Liver (tissue), 9 donors: ENCODE data around the gene TLX3. TPM values are rescaled to one million over a fixed set of nuclear protein-coding genes. Genes with fewer than 3 reads are reported as not detected.

Experiments
- DNase-seq: peaks from one replicate; pipeline ENCODE4 v3.0.0-alpha.2; 2017; ENCODE audit warnings: low spot score
- H3K27ac ChIP-seq, 2 donors: one replicate each; pipeline ENCODE4 v1.7.0; 2013; ENCODE audit warnings: inconsistent platforms in 2 of 2, low read length in 2 of 2, control low read depth in 1 of 2, low read depth in 1 of 2, mild to moderate bottlenecking in 1 of 2
- H3K27me3 ChIP-seq, 4 donors: one replicate each; pipeline versions ENCODE4 v1.6.1 to v1.7.0; 2013; ENCODE audit warnings: low read length in 3 of 4, inconsistent platforms in 1 of 4, mild to moderate bottlenecking in 1 of 4, moderate library complexity in 1 of 4; ENCODE audit not compliant: control insufficient read depth in 4 of 4, insufficient read depth in 4 of 4
- H3K36me3 ChIP-seq, 4 donors: one replicate each; pipeline versions ENCODE4 v1.6.1 to v1.7.0; 2013; ENCODE audit warnings: low read length in 3 of 4, mild to moderate bottlenecking in 3 of 4, low read depth in 1 of 4, moderate library complexity in 1 of 4; ENCODE audit not compliant: control insufficient read depth in 4 of 4, insufficient read depth in 3 of 4
- H3K4me1 ChIP-seq, 4 donors: one replicate each; pipeline versions ENCODE4 v1.6.1 to v1.7.0; 2013; ENCODE audit warnings: low read length in 3 of 4, mild to moderate bottlenecking in 3 of 4, moderate library complexity in 1 of 4; ENCODE audit not compliant: control insufficient read depth in 4 of 4, insufficient read depth in 4 of 4
- H3K4me3 ChIP-seq, 3 donors: one replicate each; pipeline versions ENCODE4 v1.6.1 to v1.7.0; 2013; ENCODE audit warnings: low read length in 3 of 3, control low read depth in 1 of 3, low read depth in 1 of 3, mild to moderate bottlenecking in 1 of 3
- H3K9ac ChIP-seq, 2 donors: one replicate each; pipeline ENCODE4 v1.7.0; 2013; ENCODE audit warnings: low read length in 2 of 2, mild to moderate bottlenecking in 2 of 2, moderate library complexity in 2 of 2, control low read depth in 1 of 2, low read depth in 1 of 2
- H3K9me3 ChIP-seq, 4 donors: one replicate each; pipeline versions ENCODE4 v1.6.1 to v1.7.0; 2013; ENCODE audit warnings: low read length in 3 of 4; ENCODE audit not compliant: control insufficient read depth in 4 of 4
- EGR1 ChIP-seq, 2 donors: IDR thresholded peaks; 2 replicates each; pipeline ENCODE4 v1.6.1; 2016 to 2018; ENCODE audit warnings: antibody characterized with exemption in 2 of 2, low read depth in 2 of 2
- FOXA1 ChIP-seq: IDR thresholded peaks from 2 replicates; pipeline ENCODE4 v1.6.1; 2016; ENCODE audit warnings: antibody characterized with exemption
- FOXA2 ChIP-seq: IDR thresholded peaks from 2 replicates; pipeline ENCODE4 v1.6.1; 2016; ENCODE audit warnings: antibody characterized with exemption
- GABPA ChIP-seq, 2 donors: IDR thresholded peaks in 1 of 2; conservative IDR thresholded peaks in 1 of 2; 2 replicates each; pipeline ENCODE4 v1.6.1; 2016; ENCODE audit warnings: antibody characterized with exemption in 2 of 2, mild to moderate bottlenecking in 1 of 2, moderate library complexity in 1 of 2
- HNF4A ChIP-seq, 2 donors: conservative IDR thresholded peaks; 2 replicates each; pipeline ENCODE4 v1.6.1; 2016; ENCODE audit warnings: antibody characterized with exemption in 2 of 2, mild to moderate bottlenecking in 2 of 2
- HNF4G ChIP-seq: IDR thresholded peaks from 2 replicates; pipeline ENCODE4 v1.6.1; 2016; ENCODE audit warnings: antibody characterized with exemption
- JUND ChIP-seq, 2 donors: IDR thresholded peaks; 2 replicates each; pipeline ENCODE4 v1.6.1; 2016; ENCODE audit warnings: antibody characterized with exemption in 2 of 2
- NR2F2 ChIP-seq: IDR thresholded peaks from 2 replicates; pipeline ENCODE4 v1.6.1; 2016; ENCODE audit warnings: antibody characterized with exemption
- RAD21 ChIP-seq, 2 donors: IDR thresholded peaks; 2 replicates each; pipeline ENCODE4 v1.6.1; 2016; ENCODE audit warnings: antibody characterized with exemption in 2 of 2, mild to moderate bottlenecking in 2 of 2
- RXRA ChIP-seq, 2 donors: IDR thresholded peaks; 2 replicates each; pipeline ENCODE4 v1.6.1; 2017 to 2018; ENCODE audit warnings: antibody characterized with exemption in 2 of 2, mild to moderate bottlenecking in 1 of 2
- SP1 ChIP-seq: IDR thresholded peaks from 2 replicates; pipeline ENCODE4 v1.6.1; 2018; ENCODE audit warnings: antibody characterized with exemption, mild to moderate bottlenecking
- TAF1 ChIP-seq: conservative IDR thresholded peaks from 2 replicates; pipeline ENCODE4 v1.6.1; 2016; ENCODE audit warnings: antibody characterized with exemption, mild to moderate bottlenecking
- YY1 ChIP-seq: IDR thresholded peaks from 2 replicates; pipeline ENCODE4 v1.6.1; 2016; ENCODE audit warnings: antibody characterized with exemption, mild to moderate bottlenecking
- WGBS: extraction: QIAGEN DNeasy Blood & Tissue Kit; methylation state at CpG from one replicate; pipeline ENCODE4 v1.1.7; 2013; 5-methylcytosine and 5-hydroxymethylcytosine counted together
- polyA plus RNA-seq, 2 donors: library from polyadenylated mRNA; stranded (reverse) in 1 of 2; unstranded in 1 of 2; fragments of 200-250 nt in 1 of 2; fragments of >200 nt in 1 of 2; fragmentation: Nextera tagmentation in 1 of 2; extraction: Ambion mirVana in 1 of 2; gene quantifications; one replicate each; pipeline versions ENCODE4 v1.2.1 to v1.2.3, GENCODE V29; 2013 to 2015
- total RNA-seq, 2 donors: library from RNA; depleted of rRNA; stranded (reverse); fragments of >200 nt; gene quantifications; one replicate each; pipeline ENCODE4 v1.2.3, GENCODE V29; 2014
- TF ChIP-seq, protein P1 (sequence below): fragments of 150-350 bp; IDR thresholded peaks from 2 replicates; pipeline ENCODE4 v1.5.1; 2017; ENCODE audit warnings: improper control_type of control experiment, low read depth, low read length; ENCODE audit not compliant: missing input control
- TF ChIP-seq, protein P2 (sequence below): IDR thresholded peaks from 2 replicates; pipeline ENCODE4 v1.6.1; 2016; ENCODE audit warnings: antibody characterized with exemption
- TF ChIP-seq, protein P3 (sequence below): IDR thresholded peaks from 2 replicates; pipeline ENCODE4 v1.6.1; 2016; ENCODE audit warnings: antibody characterized with exemption
- TF ChIP-seq, protein P4 (sequence below): IDR thresholded peaks from 2 replicates; pipeline ENCODE4 v1.6.1; 2016; ENCODE audit warnings: antibody characterized with exemption
- TF ChIP-seq, protein P5 (sequence below): IDR thresholded peaks from 2 replicates; pipeline ENCODE4 v1.6.1; 2016; ENCODE audit warnings: antibody characterized with exemption, mild to moderate bottlenecking
- donor health status: healthy.
- donor health status: healthy.
- donor health status: healthy.
- donor health status: healthy.
- donor health status: healthy.

TLX3 gene
- total and polyA plus RNA-seq, 4 donors, result not detected

DNA sequence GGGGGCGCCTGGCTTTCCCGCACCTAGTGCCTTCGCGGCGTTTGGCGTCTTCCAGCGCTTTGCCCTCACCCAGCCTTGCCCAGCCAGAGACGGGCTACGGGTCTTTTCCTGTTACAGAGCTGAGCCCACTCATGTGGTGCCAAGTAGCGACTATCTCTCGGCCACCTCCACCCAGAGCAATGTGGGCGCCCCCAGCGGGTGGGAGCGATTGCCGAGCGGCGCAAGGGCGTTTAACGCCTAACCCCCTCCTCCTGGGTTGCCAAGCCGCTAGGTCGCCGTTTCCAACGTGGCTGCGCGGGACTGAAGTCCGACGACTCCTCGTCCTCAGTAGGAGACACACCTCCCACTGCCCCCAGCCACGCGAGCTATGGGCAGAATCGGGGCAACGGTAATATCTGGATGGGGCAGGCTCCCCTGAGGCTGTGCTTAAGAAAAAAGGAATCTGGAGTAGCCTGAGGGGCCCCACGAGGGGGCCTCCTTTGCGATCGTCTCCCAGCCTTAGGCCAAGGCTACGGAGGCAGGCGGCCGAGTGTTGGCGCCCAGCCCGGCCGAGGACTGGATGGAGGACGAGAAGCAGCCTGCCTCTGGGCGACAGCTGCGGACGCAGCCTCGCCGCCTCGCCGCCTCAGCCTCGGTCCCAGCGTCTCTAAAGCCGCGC lies 5.8 kb downstream of the TLX3 start:
- no peak overlapping the region for H3K9ac ChIP-seq
- no peak for DNase-seq
- H3K4me1 ChIP-seq, result peaks cover 18 to 60% (median 25%) of the 10 kb centered on the region in 4 donors
- peaks cover 6 to 33% (median 16%) of the 10 kb centered on the region in 4 donors for H3K27me3 ChIP-seq
- 6% methylated on average over 53 of the region's 53 CpGs for WGBS
- no peak for TF ChIP-seq RAD21 (IDR thresholded peaks at IDR 0.05)
- TF ChIP-seq, protein P1, sequence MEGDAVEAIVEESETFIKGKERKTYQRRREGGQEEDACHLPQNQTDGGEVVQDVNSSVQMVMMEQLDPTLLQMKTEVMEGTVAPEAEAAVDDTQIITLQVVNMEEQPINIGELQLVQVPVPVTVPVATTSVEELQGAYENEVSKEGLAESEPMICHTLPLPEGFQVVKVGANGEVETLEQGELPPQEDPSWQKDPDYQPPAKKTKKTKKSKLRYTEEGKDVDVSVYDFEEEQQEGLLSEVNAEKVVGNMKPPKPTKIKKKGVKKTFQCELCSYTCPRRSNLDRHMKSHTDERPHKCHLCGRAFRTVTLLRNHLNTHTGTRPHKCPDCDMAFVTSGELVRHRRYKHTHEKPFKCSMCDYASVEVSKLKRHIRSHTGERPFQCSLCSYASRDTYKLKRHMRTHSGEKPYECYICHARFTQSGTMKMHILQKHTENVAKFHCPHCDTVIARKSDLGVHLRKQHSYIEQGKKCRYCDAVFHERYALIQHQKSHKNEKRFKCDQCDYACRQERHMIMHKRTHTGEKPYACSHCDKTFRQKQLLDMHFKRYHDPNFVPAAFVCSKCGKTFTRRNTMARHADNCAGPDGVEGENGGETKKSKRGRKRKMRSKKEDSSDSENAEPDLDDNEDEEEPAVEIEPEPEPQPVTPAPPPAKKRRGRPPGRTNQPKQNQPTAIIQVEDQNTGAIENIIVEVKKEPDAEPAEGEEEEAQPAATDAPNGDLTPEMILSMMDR, result no peak
- no peak for TF ChIP-seq NR2F2
- TF ChIP-seq, protein P2, sequence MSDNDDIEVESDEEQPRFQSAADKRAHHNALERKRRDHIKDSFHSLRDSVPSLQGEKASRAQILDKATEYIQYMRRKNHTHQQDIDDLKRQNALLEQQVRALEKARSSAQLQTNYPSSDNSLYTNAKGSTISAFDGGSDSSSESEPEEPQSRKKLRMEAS, result no peak
- TF ChIP-seq, protein P3, sequence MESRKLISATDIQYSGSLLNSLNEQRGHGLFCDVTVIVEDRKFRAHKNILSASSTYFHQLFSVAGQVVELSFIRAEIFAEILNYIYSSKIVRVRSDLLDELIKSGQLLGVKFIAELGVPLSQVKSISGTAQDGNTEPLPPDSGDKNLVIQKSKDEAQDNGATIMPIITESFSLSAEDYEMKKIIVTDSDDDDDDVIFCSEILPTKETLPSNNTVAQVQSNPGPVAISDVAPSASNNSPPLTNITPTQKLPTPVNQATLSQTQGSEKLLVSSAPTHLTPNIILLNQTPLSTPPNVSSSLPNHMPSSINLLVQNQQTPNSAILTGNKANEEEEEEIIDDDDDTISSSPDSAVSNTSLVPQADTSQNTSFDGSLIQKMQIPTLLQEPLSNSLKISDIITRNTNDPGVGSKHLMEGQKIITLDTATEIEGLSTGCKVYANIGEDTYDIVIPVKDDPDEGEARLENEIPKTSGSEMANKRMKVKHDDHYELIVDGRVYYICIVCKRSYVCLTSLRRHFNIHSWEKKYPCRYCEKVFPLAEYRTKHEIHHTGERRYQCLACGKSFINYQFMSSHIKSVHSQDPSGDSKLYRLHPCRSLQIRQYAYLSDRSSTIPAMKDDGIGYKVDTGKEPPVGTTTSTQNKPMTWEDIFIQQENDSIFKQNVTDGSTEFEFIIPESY, result no peak
- no peak for TF ChIP-seq GABPA (IDR thresholded peaks at IDR 0.05 in 1 of 2, conservative IDR thresholded peaks at IDR 0.05 in 1 of 2)
- TF ChIP-seq, protein P4, sequence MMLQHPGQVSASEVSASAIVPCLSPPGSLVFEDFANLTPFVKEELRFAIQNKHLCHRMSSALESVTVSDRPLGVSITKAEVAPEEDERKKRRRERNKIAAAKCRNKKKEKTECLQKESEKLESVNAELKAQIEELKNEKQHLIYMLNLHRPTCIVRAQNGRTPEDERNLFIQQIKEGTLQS, result no peak
- no peak for TF ChIP-seq HNF4A (conservative IDR thresholded peaks at IDR 0.05)
- no peak for TF ChIP-seq SP1
- TF ChIP-seq, protein P5, sequence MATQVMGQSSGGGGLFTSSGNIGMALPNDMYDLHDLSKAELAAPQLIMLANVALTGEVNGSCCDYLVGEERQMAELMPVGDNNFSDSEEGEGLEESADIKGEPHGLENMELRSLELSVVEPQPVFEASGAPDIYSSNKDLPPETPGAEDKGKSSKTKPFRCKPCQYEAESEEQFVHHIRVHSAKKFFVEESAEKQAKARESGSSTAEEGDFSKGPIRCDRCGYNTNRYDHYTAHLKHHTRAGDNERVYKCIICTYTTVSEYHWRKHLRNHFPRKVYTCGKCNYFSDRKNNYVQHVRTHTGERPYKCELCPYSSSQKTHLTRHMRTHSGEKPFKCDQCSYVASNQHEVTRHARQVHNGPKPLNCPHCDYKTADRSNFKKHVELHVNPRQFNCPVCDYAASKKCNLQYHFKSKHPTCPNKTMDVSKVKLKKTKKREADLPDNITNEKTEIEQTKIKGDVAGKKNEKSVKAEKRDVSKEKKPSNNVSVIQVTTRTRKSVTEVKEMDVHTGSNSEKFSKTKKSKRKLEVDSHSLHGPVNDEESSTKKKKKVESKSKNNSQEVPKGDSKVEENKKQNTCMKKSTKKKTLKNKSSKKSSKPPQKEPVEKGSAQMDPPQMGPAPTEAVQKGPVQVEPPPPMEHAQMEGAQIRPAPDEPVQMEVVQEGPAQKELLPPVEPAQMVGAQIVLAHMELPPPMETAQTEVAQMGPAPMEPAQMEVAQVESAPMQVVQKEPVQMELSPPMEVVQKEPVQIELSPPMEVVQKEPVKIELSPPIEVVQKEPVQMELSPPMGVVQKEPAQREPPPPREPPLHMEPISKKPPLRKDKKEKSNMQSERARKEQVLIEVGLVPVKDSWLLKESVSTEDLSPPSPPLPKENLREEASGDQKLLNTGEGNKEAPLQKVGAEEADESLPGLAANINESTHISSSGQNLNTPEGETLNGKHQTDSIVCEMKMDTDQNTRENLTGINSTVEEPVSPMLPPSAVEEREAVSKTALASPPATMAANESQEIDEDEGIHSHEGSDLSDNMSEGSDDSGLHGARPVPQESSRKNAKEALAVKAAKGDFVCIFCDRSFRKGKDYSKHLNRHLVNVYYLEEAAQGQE, result no peak
- TF ChIP-seq EGR1 (IDR thresholded peaks at IDR 0.05; ENCODE audit: low read depth in 2 of 2), result no peak
- no peak for TF ChIP-seq FOXA1
- TF ChIP-seq HNF4G, result no peak
- TF ChIP-seq TAF1, result no peak
- no peak for TF ChIP-seq JUND (IDR thresholded peaks at IDR 0.05)
- no peak for TF ChIP-seq YY1
- no peak for TF ChIP-seq RXRA (IDR thresholded peaks at IDR 0.05)
- TF ChIP-seq FOXA2, result no peak
- no peaks in the 10 kb centered on the region for H3K9me3 ChIP-seq
- peak overlapping the region in 1 of 3 donors; percentile 17 for H3K4me3 ChIP-seq
- H3K27ac ChIP-seq, result no peak overlapping the region
- H3K36me3 ChIP-seq, result no peaks in the 10 kb centered on the region
